Measurements from ENCODE around the gene ZFYVE28.

DNA sequence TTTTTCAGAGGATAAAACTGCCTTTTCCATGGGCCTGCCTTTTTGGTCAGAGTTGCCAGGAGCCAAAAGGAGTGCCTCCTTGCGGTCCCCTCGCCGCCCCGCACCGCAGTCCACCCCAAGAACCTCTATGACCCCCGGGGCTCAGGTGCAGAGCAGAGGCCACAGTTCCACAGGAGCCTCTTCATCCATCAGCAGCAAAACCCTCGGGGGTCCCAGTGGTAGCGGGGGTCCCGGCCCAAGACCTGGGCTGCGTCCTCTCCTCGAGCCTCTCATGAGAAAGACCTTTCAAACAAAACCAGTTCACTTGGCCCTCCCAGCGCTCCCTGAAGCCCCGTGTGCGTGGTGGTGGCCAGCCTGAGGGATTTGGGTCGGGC lies 16.8 kb downstream of the ZFYVE28 start:
- TF ChIP-seq, protein P1, sequence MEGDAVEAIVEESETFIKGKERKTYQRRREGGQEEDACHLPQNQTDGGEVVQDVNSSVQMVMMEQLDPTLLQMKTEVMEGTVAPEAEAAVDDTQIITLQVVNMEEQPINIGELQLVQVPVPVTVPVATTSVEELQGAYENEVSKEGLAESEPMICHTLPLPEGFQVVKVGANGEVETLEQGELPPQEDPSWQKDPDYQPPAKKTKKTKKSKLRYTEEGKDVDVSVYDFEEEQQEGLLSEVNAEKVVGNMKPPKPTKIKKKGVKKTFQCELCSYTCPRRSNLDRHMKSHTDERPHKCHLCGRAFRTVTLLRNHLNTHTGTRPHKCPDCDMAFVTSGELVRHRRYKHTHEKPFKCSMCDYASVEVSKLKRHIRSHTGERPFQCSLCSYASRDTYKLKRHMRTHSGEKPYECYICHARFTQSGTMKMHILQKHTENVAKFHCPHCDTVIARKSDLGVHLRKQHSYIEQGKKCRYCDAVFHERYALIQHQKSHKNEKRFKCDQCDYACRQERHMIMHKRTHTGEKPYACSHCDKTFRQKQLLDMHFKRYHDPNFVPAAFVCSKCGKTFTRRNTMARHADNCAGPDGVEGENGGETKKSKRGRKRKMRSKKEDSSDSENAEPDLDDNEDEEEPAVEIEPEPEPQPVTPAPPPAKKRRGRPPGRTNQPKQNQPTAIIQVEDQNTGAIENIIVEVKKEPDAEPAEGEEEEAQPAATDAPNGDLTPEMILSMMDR (IDR thresholded peaks at IDR 0.05; ENCODE audit: low read depth, low read length, poor library complexity, severe bottlenecking), result no peak
- no peak for TF ChIP-seq EZH2phosphoT487 (IDR thresholded peaks at IDR 0.05; ENCODE audit: borderline replicate concordance, low read length)
